ENCODE data around the gene GLMN.
A peak's percentile ranks its signal among the peaks of the same experiment; 100 is the strongest.

GLMN gene

GRCh38 chr1:92298573-92299476, at the start of gene GLMN, which contains the start of gene RPAP2:
Gene GLMN, minus strand, starts transcription at chr1:92298987. Its CDS starts 988 bp downstream, at chr1:92297999.
Gene RPAP2, plus strand, starts transcription at chr1:92299059. Its CDS starts 15 bp downstream, at chr1:92299074.
- peak; percentile 52 to 79 (median 62) for DNase-seq (ENCODE audit: low read depth in 2 of 3, low spot score in 2 of 3)

GRCh38 chr1:92346866-92347640, 48.3 kb upstream of the GLMN start:
- DNase-seq (ENCODE audit: low read depth in 2 of 3, low spot score in 2 of 3) = no peak

GRCh38 chr1:92343061-92343460, 44.3 kb upstream of the GLMN start:
- no peak for DNase-seq (ENCODE audit: low read depth in 2 of 3, low spot score in 2 of 3)

- no peak for DNase-seq (ENCODE audit: low read depth in 2 of 3, low spot score in 2 of 3)
These were observed 43.6 kb upstream of the GLMN start for GRCh38 chr1:92342401-92342800.

- no peak for DNase-seq (ENCODE audit: low read depth in 2 of 3, low spot score in 2 of 3)
These were observed 41.4 kb upstream of the GLMN start for GRCh38 chr1:92340154-92340553.

GRCh38 chr1:92333668-92334067, 34.9 kb upstream of the GLMN start:
- no peak for DNase-seq (ENCODE audit: low read depth in 2 of 3, low spot score in 2 of 3)

- no peak for DNase-seq (ENCODE audit: low read depth in 2 of 3, low spot score in 2 of 3)
These were observed 30.8 kb upstream of the GLMN start for GRCh38 chr1:92329347-92330129.

GRCh38 chr1:92327794-92328193, 29.0 kb upstream of the GLMN start:
- no peak for DNase-seq (ENCODE audit: low read depth in 2 of 3, low spot score in 2 of 3)

- DNase-seq (ENCODE audit: low read depth in 2 of 3, low spot score in 2 of 3) = no peak
These were observed 27.9 kb upstream of the GLMN start for GRCh38 chr1:92326681-92327080.

- no peak for DNase-seq (ENCODE audit: low read depth in 2 of 3, low spot score in 2 of 3)
These were observed 26.0 kb upstream of the GLMN start for GRCh38 chr1:92324784-92325183.

GRCh38 chr1:92323473-92324453, 25.0 kb upstream of the GLMN start:
- no peak for DNase-seq (ENCODE audit: low read depth in 2 of 3, low spot score in 2 of 3)

- no peak for DNase-seq (ENCODE audit: low read depth in 2 of 3, low spot score in 2 of 3)
These were observed 19.2 kb upstream of the GLMN start for GRCh38 chr1:92317836-92318493.

GRCh38 chr1:92315766-92316599, 17.2 kb upstream of the GLMN start:
- peak in 1 of 3 experiments; percentile 12 for DNase-seq (ENCODE audit: low read depth in 2 of 3, low spot score in 2 of 3)

- DNase-seq (ENCODE audit: low read depth in 2 of 3, low spot score in 2 of 3) = no peak
These were observed 15.2 kb upstream of the GLMN start for GRCh38 chr1:92314024-92314423.

- DNase-seq (ENCODE audit: low read depth in 2 of 3, low spot score in 2 of 3) = no peak
These were observed 11.4 kb upstream of the GLMN start for GRCh38 chr1:92310185-92310597.

GRCh38 chr1:92307980-92308379, 9.2 kb upstream of the GLMN start:
- DNase-seq (ENCODE audit: low read depth in 2 of 3, low spot score in 2 of 3) = no peak

- DNase-seq (ENCODE audit: low read depth in 2 of 3, low spot score in 2 of 3) = no peak
These were observed 7.2 kb upstream of the GLMN start for GRCh38 chr1:92306020-92306419.

GRCh38 chr1:92301021-92301420, 2.2 kb upstream of the GLMN start:
- DNase-seq (ENCODE audit: low read depth in 2 of 3, low spot score in 2 of 3) = no peak

Measured in activated CD8-positive, alpha-beta memory T cell treated with anti-CD3 and anti-CD28 coated beads for 48 hours (primary cell).